AG04449 (cell line): ENCODE data around the gene SRSF8.

Source experiments
- CTCF ChIA-PET: fragments of 350-600 bp; formaldehyde crosslinking; extraction: SDS; loops from one replicate; lab custom pipeline; 2021; ENCODE audit warnings: antibody characterized with exemption; lab: Yijun Ruan, JAX
- POLR2A ChIA-PET: fragments of 400-600, 350-600 bp; formaldehyde crosslinking; extraction: SDS; loops from one replicate; lab custom pipeline; 2020; ENCODE audit warnings: antibody characterized with exemption, inconsistent platforms; lab: Yijun Ruan, JAX
- DNase-seq: peaks from one replicate; pipeline ENCODE4 v3.0.0-alpha.2; 2010; ENCODE audit warnings: low read depth, low spot score
- H3K4me3 ChIP-seq: 2 replicates; pipeline ENCODE4 v1.5.1; 2011; ENCODE audit warnings: low read depth, mild to moderate bottlenecking, control low read depth, low read length
- CTCF ChIP-seq: IDR thresholded peaks from one replicate; pipeline ENCODE4 v1.5.1; 2011; ENCODE audit warnings: mild to moderate bottlenecking, moderate library complexity, low read length, control low read depth, inconsistent platforms; ENCODE audit not compliant: insufficient read depth; ENCODE audit errors: missing control alignments

The SRSF8 gene

GRCh38 chr11:95089620-95090542 lies 23.2 kb downstream of the SRSF8 start, which contains the start of gene ENDOD1:
TSS of gene ENDOD1 (plus strand) at chr11:95089846. CDS start at chr11:95089928, 82 bp downstream.
- H3K4me3 ChIP-seq = peak within 1 kb of the TSS; percentile 71
- no peak for TF ChIP-seq CTCF
- CTCF ChIA-PET = interaction anchor here (1.0 to 4.3 kb wide), 15 partner anchors 9 to 675 kb away, joined by 3 to 35 read pairs (median 6); partner anchors contain the start of gene SRSF8
- POLR2A ChIA-PET = interaction anchor here (0.9 to 2.5 kb wide), 5 partner anchors 11 to 366 kb away, joined by 3 to 28 read pairs (median 5); partner anchors contain the start of gene SRSF8
- no peak for DNase-seq

GRCh38 chr11:95091663-95092180 lies 25.0 kb downstream of the SRSF8 start:
- H3K4me3 ChIP-seq = no peak overlapping the region
- POLR2A ChIA-PET = no interaction called here
- CTCF ChIA-PET = interaction anchor here (0.7 to 4.3 kb wide), 9 partner anchors 10 to 60 kb away, joined by 3 to 35 read pairs (median 6); partner anchors contain the start of gene SRSF8
- TF ChIP-seq CTCF = no peak
- DNase-seq = no peak

- no peak for DNase-seq
- POLR2A ChIA-PET = interaction anchor here (0.8 to 0.9 kb wide), 2 partner anchors 25 to 33 kb away, joined by 3 to 4 read pairs; no protein-coding TSS in a partner anchor
- peak; percentile 41 for TF ChIP-seq CTCF
- no peak overlapping the region for H3K4me3 ChIP-seq
- CTCF ChIA-PET = interaction anchor here (1.1 to 4.3 kb wide), 12 partner anchors 8 to 672 kb away, joined by 3 to 35 read pairs (median 6); partner anchors contain the start of gene SRSF8
Observed at GRCh38 chr11:95092549-95093324, 26.0 kb downstream of the SRSF8 start.

- no peak overlapping the region for H3K4me3 ChIP-seq
- ChIA-PET CTCF (interaction anchor here (0.8 to 4.3 kb wide), 13 partner anchors 9 to 671 kb away, joined by 3 to 35 read pairs (median 4); partner anchors contain the start of gene SRSF8), POLR2A (interaction anchor here (0.9 kb wide), 1 partner anchor 34 kb away, joined by 4 read pairs; no protein-coding TSS in a partner anchor)
- no peak for DNase-seq
- no peak for TF ChIP-seq CTCF
Observed at GRCh38 chr11:95093548-95093947, 26.8 kb downstream of the SRSF8 start.

GRCh38 chr11:95095858-95096587 lies 29.3 kb downstream of the SRSF8 start:
- peak; percentile 47 for DNase-seq
- no peak overlapping the region for H3K4me3 ChIP-seq
- TF ChIP-seq CTCF = no peak
- ChIA-PET CTCF (interaction anchor here (1.3 to 1.6 kb wide), 4 partner anchors 10 to 55 kb away, joined by 3 to 4 read pairs (median 4); no protein-coding TSS in a partner anchor), POLR2A (interaction anchor here (0.8 kb wide), 1 partner anchor 28 kb away, joined by 5 read pairs; no protein-coding TSS in a partner anchor)
